ENCODE results near the gene ACTN3.
A peak's percentile ranks its signal among the peaks of the same experiment; 100 is the strongest.

ACTN3 gene

GRCh38 chr11:66546966-66547661 is 411 bp downstream of the ACTN3 start:
- TF ChIP-seq POLR2A (IDR thresholded peaks at IDR 0.05; ENCODE audit: low read depth, low read length) (no peak), TAF1 (IDR thresholded peaks at IDR 0.05; ENCODE audit: borderline replicate concordance, low read depth, low read length) (no peak), POLR2AphosphoS5 (IDR thresholded peaks at IDR 0.05; ENCODE audit: low read depth, low read length) (no peak)
- no peak for DNase-seq (ENCODE audit: insufficient read length)
- FAIRE-seq, result peak; percentile 84

DNA sequence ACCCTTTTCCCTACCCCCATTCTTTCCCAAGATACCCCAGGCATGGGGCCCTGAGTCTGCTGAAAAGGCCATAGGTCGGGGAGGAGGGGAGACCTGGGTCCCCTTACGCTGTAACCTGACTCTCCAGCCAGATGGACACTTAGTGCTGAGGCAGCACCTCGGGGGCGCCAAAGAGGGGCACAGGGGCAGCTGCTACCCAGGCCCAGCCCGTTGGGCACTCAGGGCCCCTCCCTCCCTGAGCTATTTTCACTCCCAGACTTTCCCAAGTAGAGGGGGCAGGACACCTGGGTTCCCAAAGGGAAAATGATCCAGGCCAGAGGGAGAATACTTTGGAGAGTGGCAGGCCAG is 933 bp downstream of the ACTN3 start:
- DNase-seq (ENCODE audit: insufficient read length) (no peak), FAIRE-seq (no peak)
- no peak for TF ChIP-seq POLR2A (IDR thresholded peaks at IDR 0.05; ENCODE audit: low read depth, low read length)
- TF ChIP-seq POLR2AphosphoS5 (IDR thresholded peaks at IDR 0.05; ENCODE audit: low read depth, low read length), result no peak
- no peak for TF ChIP-seq TAF1 (IDR thresholded peaks at IDR 0.05; ENCODE audit: borderline replicate concordance, low read depth, low read length)

- FAIRE-seq, result no peak
- no peak for TF ChIP-seq POLR2A (IDR thresholded peaks at IDR 0.05; ENCODE audit: low read depth, low read length)
- no peak for DNase-seq (ENCODE audit: insufficient read length)
Measured at GRCh38 chr11:66548041-66548440, 1.3 kb downstream of the ACTN3 start.

DNA sequence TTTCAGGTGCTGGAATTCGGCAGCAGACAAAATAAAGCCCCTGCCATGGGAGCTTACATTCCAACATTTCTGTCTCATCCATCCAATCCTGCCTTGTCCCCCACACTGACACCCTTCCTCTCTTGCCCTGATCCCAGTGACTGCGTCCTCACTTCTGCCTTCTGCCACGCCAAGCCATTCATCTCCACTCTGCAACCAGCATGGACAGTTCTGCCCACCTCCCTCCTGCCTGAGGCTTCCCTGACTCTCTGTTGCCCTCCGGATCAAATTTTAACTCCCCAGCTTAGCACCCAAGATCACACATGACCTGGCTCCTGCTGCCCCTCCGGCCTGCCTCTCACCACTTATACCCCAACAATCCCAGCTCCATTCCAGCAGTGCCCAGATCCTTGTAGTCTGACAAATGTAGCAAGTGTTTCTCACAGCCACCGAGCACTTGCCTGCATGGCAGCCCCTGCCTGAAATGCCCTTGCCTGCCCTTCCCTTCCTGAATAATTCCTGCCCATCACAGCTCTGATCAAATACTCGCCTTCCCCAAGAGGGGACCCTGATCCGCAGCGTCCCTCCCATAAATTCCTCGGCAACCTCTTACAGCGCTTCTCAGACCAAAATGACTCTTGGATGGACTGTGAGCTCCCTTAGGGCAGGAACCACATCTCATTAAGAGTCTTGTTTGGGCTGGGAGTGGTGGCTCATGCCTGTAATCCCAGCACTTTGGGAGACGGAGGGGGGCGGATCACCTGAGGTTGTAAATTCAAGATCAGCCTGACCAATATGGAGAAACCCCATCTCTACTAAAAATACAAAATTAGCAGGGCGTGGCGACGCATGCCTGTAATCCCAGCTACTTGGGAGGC is 2.3 kb downstream of the ACTN3 start:
- FAIRE-seq (no peak), DNase-seq (ENCODE audit: insufficient read length) (no peak)
- no peak for TF ChIP-seq TAF1 (IDR thresholded peaks at IDR 0.05; ENCODE audit: borderline replicate concordance, low read depth, low read length)
- no peak for TF ChIP-seq POLR2A (IDR thresholded peaks at IDR 0.05; ENCODE audit: low read depth, low read length)
- TF ChIP-seq POLR2AphosphoS5 (IDR thresholded peaks at IDR 0.05; ENCODE audit: low read depth, low read length), result no peak

GRCh38 chr11:66549696-66550095 is 3.0 kb downstream of the ACTN3 start:
- TF ChIP-seq TAF1 (IDR thresholded peaks at IDR 0.05; ENCODE audit: borderline replicate concordance, low read depth, low read length), result no peak
- TF ChIP-seq POLR2A (IDR thresholded peaks at IDR 0.05; ENCODE audit: low read depth, low read length), result no peak
- no peak for TF ChIP-seq POLR2AphosphoS5 (IDR thresholded peaks at IDR 0.05; ENCODE audit: low read depth, low read length)
- no peak for FAIRE-seq
- DNase-seq (ENCODE audit: insufficient read length), result no peak

GRCh38 chr11:66550887-66551286 is 4.2 kb downstream of the ACTN3 start:
- no peak for FAIRE-seq
- no peak for TF ChIP-seq POLR2AphosphoS5 (IDR thresholded peaks at IDR 0.05; ENCODE audit: low read depth, low read length)
- no peak for TF ChIP-seq POLR2A (IDR thresholded peaks at IDR 0.05; ENCODE audit: low read depth, low read length)
- no peak for TF ChIP-seq TAF1 (IDR thresholded peaks at IDR 0.05; ENCODE audit: borderline replicate concordance, low read depth, low read length)
- no peak for DNase-seq (ENCODE audit: insufficient read length)

DNA sequence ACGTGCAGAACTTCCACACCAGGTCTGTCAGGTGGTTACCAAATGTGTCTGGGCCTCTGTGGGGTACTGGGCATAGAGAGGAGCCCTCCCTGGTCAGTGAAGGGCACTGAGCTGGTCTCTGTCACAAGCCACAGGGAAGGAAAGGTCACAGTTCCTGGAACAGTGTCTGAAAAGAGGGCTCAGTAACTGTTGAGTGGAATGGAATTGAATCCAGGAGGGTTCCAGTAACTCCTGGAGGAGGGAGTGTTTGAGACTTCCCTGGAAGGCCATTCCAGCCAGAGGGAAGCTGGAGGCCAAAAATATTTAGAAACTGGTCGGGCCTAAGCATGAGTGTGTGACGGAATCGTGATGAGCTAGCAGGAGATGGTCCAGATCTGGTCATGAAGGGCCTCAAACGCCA is 7.9 kb downstream of the ACTN3 start:
- TF ChIP-seq TAF1 (IDR thresholded peaks at IDR 0.05; ENCODE audit: borderline replicate concordance, low read depth, low read length) (no peak), POLR2AphosphoS5 (IDR thresholded peaks at IDR 0.05; ENCODE audit: low read depth, low read length) (no peak), POLR2A (IDR thresholded peaks at IDR 0.05; ENCODE audit: low read depth, low read length) (no peak)
- FAIRE-seq, result no peak
- DNase-seq (ENCODE audit: insufficient read length), result no peak

DNA sequence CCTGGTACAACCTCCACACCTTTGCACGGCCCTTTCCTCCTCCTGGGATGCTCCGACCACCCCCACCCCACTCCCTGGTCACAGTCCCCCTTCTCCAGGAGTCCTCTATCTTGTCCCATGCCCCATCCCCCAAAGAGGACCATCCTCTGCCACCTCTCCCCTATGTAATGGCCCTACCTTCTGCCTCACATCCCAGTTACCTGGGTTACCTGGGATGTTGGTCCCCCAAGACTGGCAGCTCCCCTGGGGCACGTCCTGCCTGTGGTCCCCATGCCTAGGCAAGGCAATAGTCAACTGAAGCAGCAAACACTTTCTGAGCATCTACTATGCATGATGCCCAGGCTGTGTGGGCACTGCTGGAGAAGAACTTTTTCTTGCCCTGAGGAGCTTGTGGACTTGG is 8.7 kb downstream of the ACTN3 start:
- FAIRE-seq (no peak), DNase-seq (ENCODE audit: insufficient read length) (no peak)
- TF ChIP-seq POLR2A (IDR thresholded peaks at IDR 0.05; ENCODE audit: low read depth, low read length) (no peak), TAF1 (IDR thresholded peaks at IDR 0.05; ENCODE audit: borderline replicate concordance, low read depth, low read length) (no peak), POLR2AphosphoS5 (IDR thresholded peaks at IDR 0.05; ENCODE audit: low read depth, low read length) (no peak)

DNA sequence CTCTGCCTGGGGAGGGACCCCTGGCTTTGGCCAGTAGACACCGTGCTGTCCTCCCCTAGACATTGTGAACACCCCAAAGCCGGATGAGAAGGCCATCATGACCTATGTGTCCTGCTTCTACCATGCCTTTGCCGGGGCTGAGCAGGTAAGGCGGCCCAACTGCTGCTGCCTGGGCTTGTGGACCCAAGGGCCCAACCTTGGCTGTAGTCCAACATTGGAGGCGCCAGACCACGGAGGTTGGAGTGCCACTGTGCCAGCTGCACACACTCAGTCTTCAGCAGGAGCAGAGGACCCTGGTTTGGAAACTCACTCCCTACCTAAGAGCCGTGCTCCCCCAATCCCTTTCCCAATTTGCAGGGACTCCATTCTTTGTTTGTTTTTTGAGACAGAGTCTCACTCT is 9.4 kb downstream of the ACTN3 start:
- FAIRE-seq, result no peak
- TF ChIP-seq TAF1 (IDR thresholded peaks at IDR 0.05; ENCODE audit: borderline replicate concordance, low read depth, low read length), result no peak
- TF ChIP-seq POLR2AphosphoS5 (IDR thresholded peaks at IDR 0.05; ENCODE audit: low read depth, low read length), result no peak
- TF ChIP-seq POLR2A (IDR thresholded peaks at IDR 0.05; ENCODE audit: low read depth, low read length), result no peak
- DNase-seq (ENCODE audit: insufficient read length), result no peak

GRCh38 chr11:66557733-66558326 is 11.1 kb downstream of the ACTN3 start:
- no peak for FAIRE-seq
- DNase-seq (ENCODE audit: insufficient read length), result no peak
- TF ChIP-seq TAF1 (IDR thresholded peaks at IDR 0.05; ENCODE audit: borderline replicate concordance, low read depth, low read length) (no peak), POLR2AphosphoS5 (IDR thresholded peaks at IDR 0.05; ENCODE audit: low read depth, low read length) (no peak), POLR2A (IDR thresholded peaks at IDR 0.05; ENCODE audit: low read depth, low read length) (no peak)

- DNase-seq (ENCODE audit: insufficient read length) (no peak), FAIRE-seq (no peak)
- TF ChIP-seq TAF1 (IDR thresholded peaks at IDR 0.05; ENCODE audit: borderline replicate concordance, low read depth, low read length), result no peak
- no peak for TF ChIP-seq POLR2AphosphoS5 (IDR thresholded peaks at IDR 0.05; ENCODE audit: low read depth, low read length)
- no peak for TF ChIP-seq POLR2A (IDR thresholded peaks at IDR 0.05; ENCODE audit: low read depth, low read length)
Measured at GRCh38 chr11:66559142-66559865, 12.6 kb downstream of the ACTN3 start.

Measured in GM12892 (cell line).